ENCODE results near the gene ARSK. TPM values are rescaled to one million over a fixed set of nuclear protein-coding genes. Genes with fewer than 3 reads are reported as not detected.

Gene ARSK
- total and polyA plus RNA-seq, 2 donors from 2014 or later, result 4.5 to 5.9 TPM

DNA sequence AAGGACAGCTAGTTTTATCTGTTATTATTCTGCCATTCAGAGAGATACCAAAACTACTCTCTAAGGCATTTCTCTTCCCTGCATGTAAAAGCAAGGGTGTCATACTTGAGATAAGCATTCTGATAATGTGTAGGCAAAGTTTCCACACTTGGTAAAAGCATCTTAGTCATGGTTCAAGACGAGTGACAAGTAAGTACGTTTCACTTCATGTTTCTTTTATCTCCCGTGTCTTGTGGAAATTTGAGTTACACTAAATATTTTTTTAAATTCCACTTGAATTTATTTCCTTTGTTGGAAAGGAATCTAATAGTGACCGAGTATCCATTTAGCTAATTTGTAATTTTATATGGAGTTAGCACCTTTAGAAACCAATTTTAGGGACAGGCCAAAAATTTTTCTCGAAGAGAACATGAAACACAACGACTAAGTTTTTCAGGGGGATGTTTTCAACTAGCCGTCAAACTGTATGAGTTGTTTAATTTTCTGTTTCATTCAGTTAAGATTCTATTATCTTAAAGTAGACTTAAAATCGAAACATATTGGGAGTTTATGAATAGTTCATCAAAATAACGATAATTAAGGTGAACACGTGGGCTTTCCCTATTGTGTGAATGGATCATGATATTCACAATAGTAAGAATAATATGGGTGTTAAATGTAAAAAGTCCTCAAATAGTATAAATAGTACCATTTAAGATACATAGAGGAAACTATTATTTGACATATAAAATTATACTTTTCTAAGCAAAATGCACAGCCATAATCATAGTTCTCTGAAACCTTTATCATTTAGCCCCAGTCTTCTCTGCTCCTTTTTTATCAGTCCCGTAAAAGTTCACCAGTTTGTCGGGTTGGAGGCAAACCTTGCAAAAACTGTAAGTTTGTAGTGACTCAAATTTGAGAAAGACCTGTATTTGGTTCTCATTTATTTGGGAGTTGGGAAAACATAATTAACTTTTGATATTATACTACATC lies 93.3 kb downstream of the ARSK start:
- Histone ChIP-seq H3K9me3 (ENCODE audit: control insufficient read depth in 2 of 3, insufficient read depth in 1 of 3, low read length in 3 of 3) (no peaks in the 10 kb centered on the region), H3K27me3 (ENCODE audit: control insufficient read depth, insufficient read depth, low read length) (no peaks in the 10 kb centered on the region), H3K4me3 (ENCODE audit: low read length in 3 of 3) (no peak overlapping the region), H3K4me1 (ENCODE audit: control insufficient read depth in 2 of 3, insufficient read depth in 2 of 3, low read depth in 1 of 3, low read length in 3 of 3) (peaks cover 0 to 10% (median 8%) of the 10 kb centered on the region in 3 donors), H3K36me3 (ENCODE audit: control insufficient read depth in 2 of 3, insufficient read depth in 3 of 3, low read length in 3 of 3) (no peaks in the 10 kb centered on the region), H3K9ac (ENCODE audit: low read length in 3 of 3) (peak overlapping the region in 1 of 3 donors; percentile 37), H3K27ac (ENCODE audit: low read depth in 2 of 2, low read length in 2 of 2) (peak overlapping the region; percentile 89 to 95)
- FAIRE-seq (no peak), DNase-seq (no peak)
- intact Hi-C loops (cut with DNase I), result no loop called here
- TF ChIP-seq, protein P1, sequence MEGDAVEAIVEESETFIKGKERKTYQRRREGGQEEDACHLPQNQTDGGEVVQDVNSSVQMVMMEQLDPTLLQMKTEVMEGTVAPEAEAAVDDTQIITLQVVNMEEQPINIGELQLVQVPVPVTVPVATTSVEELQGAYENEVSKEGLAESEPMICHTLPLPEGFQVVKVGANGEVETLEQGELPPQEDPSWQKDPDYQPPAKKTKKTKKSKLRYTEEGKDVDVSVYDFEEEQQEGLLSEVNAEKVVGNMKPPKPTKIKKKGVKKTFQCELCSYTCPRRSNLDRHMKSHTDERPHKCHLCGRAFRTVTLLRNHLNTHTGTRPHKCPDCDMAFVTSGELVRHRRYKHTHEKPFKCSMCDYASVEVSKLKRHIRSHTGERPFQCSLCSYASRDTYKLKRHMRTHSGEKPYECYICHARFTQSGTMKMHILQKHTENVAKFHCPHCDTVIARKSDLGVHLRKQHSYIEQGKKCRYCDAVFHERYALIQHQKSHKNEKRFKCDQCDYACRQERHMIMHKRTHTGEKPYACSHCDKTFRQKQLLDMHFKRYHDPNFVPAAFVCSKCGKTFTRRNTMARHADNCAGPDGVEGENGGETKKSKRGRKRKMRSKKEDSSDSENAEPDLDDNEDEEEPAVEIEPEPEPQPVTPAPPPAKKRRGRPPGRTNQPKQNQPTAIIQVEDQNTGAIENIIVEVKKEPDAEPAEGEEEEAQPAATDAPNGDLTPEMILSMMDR (IDR thresholded peaks at IDR 0.05; ENCODE audit: borderline replicate concordance, extremely low read depth, insufficient read depth), result no peak

DNA sequence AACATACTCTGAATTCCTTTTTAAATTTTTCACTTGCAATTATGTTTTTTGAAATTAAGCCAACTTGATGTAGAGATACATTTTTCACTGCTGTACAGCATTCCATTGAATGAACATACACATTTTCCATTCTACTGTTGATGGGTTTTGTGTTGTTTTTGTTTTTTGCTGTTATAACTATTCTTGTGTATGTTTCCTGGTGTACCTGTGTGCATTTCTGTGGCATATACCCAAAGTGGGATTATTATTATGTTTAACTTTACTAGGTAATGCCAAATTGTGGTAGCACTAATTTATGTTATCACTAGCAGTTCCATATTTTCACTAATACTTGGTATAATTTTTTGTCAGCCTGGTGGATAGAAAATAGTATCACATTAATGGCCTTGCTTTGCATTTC lies 94.4 kb downstream of the ARSK start:
- no peak overlapping the region for H3K27ac ChIP-seq (ENCODE audit: low read depth in 2 of 2, low read length in 2 of 2)
- DNase-seq (no peak), FAIRE-seq (no peak)
- TF ChIP-seq, protein P1 (IDR thresholded peaks at IDR 0.05; ENCODE audit: borderline replicate concordance, extremely low read depth, insufficient read depth), result no peak
- H3K4me3 ChIP-seq (ENCODE audit: low read length in 3 of 3), result no peak overlapping the region
- intact Hi-C loops (cut with DNase I), result no loop called here
- H3K9ac ChIP-seq (ENCODE audit: low read length in 3 of 3), result no peak overlapping the region
- H3K27me3 ChIP-seq (ENCODE audit: control insufficient read depth, insufficient read depth, low read length), result no peaks in the 10 kb centered on the region
- H3K4me1 ChIP-seq (ENCODE audit: control insufficient read depth in 2 of 3, insufficient read depth in 2 of 3, low read depth in 1 of 3, low read length in 3 of 3), result peaks cover 0 to 10% (median 5%) of the 10 kb centered on the region in 3 donors
- H3K9me3 ChIP-seq (ENCODE audit: control insufficient read depth in 2 of 3, insufficient read depth in 1 of 3, low read length in 3 of 3), result no peaks in the 10 kb centered on the region
- H3K36me3 ChIP-seq (ENCODE audit: control insufficient read depth in 2 of 3, insufficient read depth in 3 of 3, low read length in 3 of 3), result no peaks in the 10 kb centered on the region

DNA sequence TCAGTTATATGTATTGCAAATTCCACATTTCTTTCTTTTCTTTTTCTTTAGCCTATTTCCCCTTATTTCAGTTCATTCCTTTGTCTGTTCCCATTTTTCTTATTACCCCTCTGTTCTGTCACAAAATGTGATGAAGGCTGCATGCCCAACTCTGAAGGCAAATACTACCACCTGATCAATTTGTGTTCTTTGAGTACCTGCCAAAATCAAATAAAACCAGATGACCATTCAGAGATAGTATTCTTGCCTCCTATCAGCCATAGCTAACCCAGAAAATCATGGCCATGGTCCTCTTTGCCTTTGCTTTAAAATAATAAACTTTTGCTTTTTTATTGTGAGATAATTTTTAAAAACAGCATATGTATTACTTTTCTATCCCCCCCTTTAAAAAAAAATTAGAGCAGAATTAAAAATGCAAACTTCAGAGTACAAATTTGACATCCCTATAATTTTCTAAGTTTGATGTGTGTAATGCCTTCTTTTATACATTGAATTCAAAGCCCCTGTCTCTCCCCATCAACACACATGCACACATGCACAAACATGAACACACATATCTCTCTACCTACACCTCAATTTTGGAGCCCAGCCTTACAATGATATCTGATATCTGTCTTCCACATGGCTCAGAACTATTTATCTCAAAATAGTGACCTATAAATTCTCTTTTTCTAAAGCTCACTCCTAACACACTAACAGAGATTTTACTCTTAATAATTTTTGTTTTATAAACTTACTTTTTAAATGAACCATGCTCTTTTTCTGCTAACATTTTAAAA lies 95.1 kb downstream of the ARSK start:
- no peak for DNase-seq
- no peak overlapping the region for H3K9ac ChIP-seq (ENCODE audit: low read length in 3 of 3)
- no peaks in the 10 kb centered on the region for H3K9me3 ChIP-seq (ENCODE audit: control insufficient read depth in 2 of 3, insufficient read depth in 1 of 3, low read length in 3 of 3)
- no peaks in the 10 kb centered on the region for H3K27me3 ChIP-seq (ENCODE audit: control insufficient read depth, insufficient read depth, low read length)
- no peak overlapping the region for H3K4me3 ChIP-seq (ENCODE audit: low read length in 3 of 3)
- TF ChIP-seq, protein P1 (IDR thresholded peaks at IDR 0.05; ENCODE audit: borderline replicate concordance, extremely low read depth, insufficient read depth), result no peak
- H3K4me1 ChIP-seq (ENCODE audit: control insufficient read depth in 2 of 3, insufficient read depth in 2 of 3, low read depth in 1 of 3, low read length in 3 of 3), result peaks cover 0 to 10% (median 4%) of the 10 kb centered on the region in 3 donors
- no peaks in the 10 kb centered on the region for H3K36me3 ChIP-seq (ENCODE audit: control insufficient read depth in 2 of 3, insufficient read depth in 3 of 3, low read length in 3 of 3)
- no peak for FAIRE-seq
- H3K27ac ChIP-seq (ENCODE audit: low read depth in 2 of 2, low read length in 2 of 2), result no peak overlapping the region
- intact Hi-C loops (cut with DNase I), result no loop called here

Measured in kidney (tissue), 14 donors.